ENCODE data around the gene CARD9.

GRCh38 chr9:136349546-136349945 is 23.9 kb downstream of the CARD9 start:
- TF ChIP-seq CTCF (IDR thresholded peaks at IDR 0.05) (no peak), POLR2A (IDR thresholded peaks at IDR 0.05) (no peak)

Measured in thyroid gland (tissue), 4 donors.